H1 (cell line): Measurements from ENCODE around the gene PTH1R. TPM values are rescaled to one million over a fixed set of nuclear protein-coding genes. Genes with fewer than 3 reads are reported as not detected.

Source experiments
- ASH2L ChIP-seq: fragments of 200-600, 300-600 bp; sonication (generic); IDR thresholded peaks from one replicate; pipeline ENCODE4 v1.7.1; 2017; ENCODE audit warnings: low read length
- GABPA ChIP-seq: IDR thresholded peaks from 2 replicates; pipeline ENCODE4 v1.6.1; 2011; ENCODE audit warnings: mild to moderate bottlenecking, low read length, moderate library complexity, borderline replicate concordance; ENCODE audit not compliant: insufficient read depth
- GTF2F1 ChIP-seq: IDR thresholded peaks from 2 replicates; pipeline ENCODE4 v1.6.1; 2012; ENCODE audit warnings: low read depth, low read length, improper control_type of control experiment, borderline replicate concordance
- HDAC2 ChIP-seq, 2 experiments: fragments of 300-600 bp in 1 of 2; sonication (generic) in 1 of 2; IDR thresholded peaks; 2 replicates each; pipeline ENCODE4 v1.6.1; 2011 to 2012; ENCODE audit warnings: low read depth in 2 of 2, low read length in 2 of 2, mild to moderate bottlenecking in 2 of 2, moderate library complexity in 2 of 2, borderline replicate concordance in 1 of 2, inconsistent platforms in 1 of 2
- ZNF274 ChIP-seq: IDR thresholded peaks from 2 replicates; pipeline ENCODE4 v1.7.0; 2012; ENCODE audit warnings: low read length, borderline replicate concordance; ENCODE audit errors: extremely low read depth
- polyA plus RNA-seq, 7 experiments: library from polyadenylated mRNA; depleted of rRNA in 3 of 7; stranded (reverse) in 5 of 7; unstranded in 2 of 7; fragments of >200 nt in 5 of 7; fragments of 200-250 nt in 2 of 7; gene quantifications; 1 replicate in 5 of 7; 2 replicates in 1 of 7; 4 replicates in 1 of 7; pipeline versions ENCODE4 v1.2.1 to v1.2.3, GENCODE V29; 2011 to 2013; ENCODE audit warnings: missing spikeins in 2 of 7, mixed read lengths in 2 of 7
- total RNA-seq: library from RNA; stranded (reverse); fragmentation: NEBNext Ultra II Directional; extraction: Animal tissue kit (Norgen Biotek cat#: 25700); gene quantifications from 2 replicates; pipeline ENCODE4 v1.2.1, GENCODE V29; 2021
- TF ChIP-seq, protein P1 (sequence below): IDR thresholded peaks from 2 replicates; pipeline ENCODE4 v1.6.1; 2011; ENCODE audit warnings: low read length, improper control_type of control experiment

Gene PTH1R
- total and polyA plus RNA-seq, 2 of the 8 experiments (the other 6 are each of a cell fraction or from before 2014, with no cell fraction given) = 0.57 to 1.5 TPM

GRCh38 chr3:46895204-46895660 lies 17.7 kb downstream of the PTH1R start (continued):
- TF ChIP-seq GABPA (no peak), GTF2F1 (no peak), HDAC2 (IDR thresholded peaks at IDR 0.05; ENCODE audit: borderline replicate concordance in 1 of 2, low read depth in 2 of 2, low read length in 2 of 2) (0 out of 4 replicates have a peak, but pooled peaks of 1 of the 2 experiments have one; percentile 52), ZNF274 (no peak), ASH2L (no peak)
- TF ChIP-seq, protein P1, sequence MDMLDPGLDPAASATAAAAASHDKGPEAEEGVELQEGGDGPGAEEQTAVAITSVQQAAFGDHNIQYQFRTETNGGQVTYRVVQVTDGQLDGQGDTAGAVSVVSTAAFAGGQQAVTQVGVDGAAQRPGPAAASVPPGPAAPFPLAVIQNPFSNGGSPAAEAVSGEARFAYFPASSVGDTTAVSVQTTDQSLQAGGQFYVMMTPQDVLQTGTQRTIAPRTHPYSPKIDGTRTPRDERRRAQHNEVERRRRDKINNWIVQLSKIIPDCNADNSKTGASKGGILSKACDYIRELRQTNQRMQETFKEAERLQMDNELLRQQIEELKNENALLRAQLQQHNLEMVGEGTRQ = no peak
